ENCODE measurements around the gene ATRNL1. TPM values are rescaled to one million over a fixed set of nuclear protein-coding genes. Genes with fewer than 3 reads are reported as not detected.

The ATRNL1 gene
- polyA plus RNA-seq, 1 donor from 2014 or later: 47.8 TPM

- Histone ChIP-seq H3F3A (ENCODE audit: insufficient read depth, low read length, poor library complexity, severe bottlenecking) (no peaks in the 10 kb centered on the region), H3K36me3 (ENCODE audit: insufficient read depth, low read length) (no peaks in the 10 kb centered on the region), H3K27me3 (ENCODE audit: insufficient read depth, low read depth, low read length) (no peaks in the 10 kb centered on the region), H3K9ac (ENCODE audit: low read length) (no peak overlapping the region), H3K9me2 (ENCODE audit: insufficient read depth, low read length) (no peaks in the 10 kb centered on the region), H3K4me2 (ENCODE audit: low read length) (no peak overlapping the region), H2AFZ (ENCODE audit: low read depth, low read length) (no peak overlapping the region), H3K79me2 (replicated peaks; ENCODE audit: insufficient read depth, low read length) (no peaks in the 10 kb centered on the region), H3K9me3 (ENCODE audit: low read length) (no peaks in the 10 kb centered on the region), H3K4me3 (ENCODE audit: low read length) (no peak overlapping the region), H4K20me1 (ENCODE audit: insufficient read depth) (no peaks in the 10 kb centered on the region), H3K27ac (ENCODE audit: low read length) (no peak overlapping the region)
- TF ChIP-seq SMC3 (conservative IDR thresholded peaks at IDR 0.05; ENCODE audit: poor library complexity) (no peak), MXI1 (conservative IDR thresholded peaks at IDR 0.05; ENCODE audit: poor library complexity, severe bottlenecking) (no peak), POLR2AphosphoS5 (IDR thresholded peaks at IDR 0.05) (no peak), EP300 (conservative IDR thresholded peaks at IDR 0.05; ENCODE audit: poor library complexity, severe bottlenecking) (no peak), TAF1 (IDR thresholded peaks at IDR 0.05; ENCODE audit: low read depth) (no peak), RAD21 (conservative IDR thresholded peaks at IDR 0.05) (no peak), EZH2 (IDR thresholded peaks at IDR 0.05; ENCODE audit: borderline replicate concordance, insufficient read depth, low read length, poor library complexity, severe bottlenecking) (no peak)
- TF ChIP-seq, protein P1, sequence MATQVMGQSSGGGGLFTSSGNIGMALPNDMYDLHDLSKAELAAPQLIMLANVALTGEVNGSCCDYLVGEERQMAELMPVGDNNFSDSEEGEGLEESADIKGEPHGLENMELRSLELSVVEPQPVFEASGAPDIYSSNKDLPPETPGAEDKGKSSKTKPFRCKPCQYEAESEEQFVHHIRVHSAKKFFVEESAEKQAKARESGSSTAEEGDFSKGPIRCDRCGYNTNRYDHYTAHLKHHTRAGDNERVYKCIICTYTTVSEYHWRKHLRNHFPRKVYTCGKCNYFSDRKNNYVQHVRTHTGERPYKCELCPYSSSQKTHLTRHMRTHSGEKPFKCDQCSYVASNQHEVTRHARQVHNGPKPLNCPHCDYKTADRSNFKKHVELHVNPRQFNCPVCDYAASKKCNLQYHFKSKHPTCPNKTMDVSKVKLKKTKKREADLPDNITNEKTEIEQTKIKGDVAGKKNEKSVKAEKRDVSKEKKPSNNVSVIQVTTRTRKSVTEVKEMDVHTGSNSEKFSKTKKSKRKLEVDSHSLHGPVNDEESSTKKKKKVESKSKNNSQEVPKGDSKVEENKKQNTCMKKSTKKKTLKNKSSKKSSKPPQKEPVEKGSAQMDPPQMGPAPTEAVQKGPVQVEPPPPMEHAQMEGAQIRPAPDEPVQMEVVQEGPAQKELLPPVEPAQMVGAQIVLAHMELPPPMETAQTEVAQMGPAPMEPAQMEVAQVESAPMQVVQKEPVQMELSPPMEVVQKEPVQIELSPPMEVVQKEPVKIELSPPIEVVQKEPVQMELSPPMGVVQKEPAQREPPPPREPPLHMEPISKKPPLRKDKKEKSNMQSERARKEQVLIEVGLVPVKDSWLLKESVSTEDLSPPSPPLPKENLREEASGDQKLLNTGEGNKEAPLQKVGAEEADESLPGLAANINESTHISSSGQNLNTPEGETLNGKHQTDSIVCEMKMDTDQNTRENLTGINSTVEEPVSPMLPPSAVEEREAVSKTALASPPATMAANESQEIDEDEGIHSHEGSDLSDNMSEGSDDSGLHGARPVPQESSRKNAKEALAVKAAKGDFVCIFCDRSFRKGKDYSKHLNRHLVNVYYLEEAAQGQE (IDR thresholded peaks at IDR 0.05; ENCODE audit: borderline replicate concordance): no peak
- TF ChIP-seq, protein P2, sequence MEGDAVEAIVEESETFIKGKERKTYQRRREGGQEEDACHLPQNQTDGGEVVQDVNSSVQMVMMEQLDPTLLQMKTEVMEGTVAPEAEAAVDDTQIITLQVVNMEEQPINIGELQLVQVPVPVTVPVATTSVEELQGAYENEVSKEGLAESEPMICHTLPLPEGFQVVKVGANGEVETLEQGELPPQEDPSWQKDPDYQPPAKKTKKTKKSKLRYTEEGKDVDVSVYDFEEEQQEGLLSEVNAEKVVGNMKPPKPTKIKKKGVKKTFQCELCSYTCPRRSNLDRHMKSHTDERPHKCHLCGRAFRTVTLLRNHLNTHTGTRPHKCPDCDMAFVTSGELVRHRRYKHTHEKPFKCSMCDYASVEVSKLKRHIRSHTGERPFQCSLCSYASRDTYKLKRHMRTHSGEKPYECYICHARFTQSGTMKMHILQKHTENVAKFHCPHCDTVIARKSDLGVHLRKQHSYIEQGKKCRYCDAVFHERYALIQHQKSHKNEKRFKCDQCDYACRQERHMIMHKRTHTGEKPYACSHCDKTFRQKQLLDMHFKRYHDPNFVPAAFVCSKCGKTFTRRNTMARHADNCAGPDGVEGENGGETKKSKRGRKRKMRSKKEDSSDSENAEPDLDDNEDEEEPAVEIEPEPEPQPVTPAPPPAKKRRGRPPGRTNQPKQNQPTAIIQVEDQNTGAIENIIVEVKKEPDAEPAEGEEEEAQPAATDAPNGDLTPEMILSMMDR (IDR thresholded peaks at IDR 0.05; ENCODE audit: poor library complexity, severe bottlenecking): no peak
Observed at GRCh38 chr10:115073796-115074195, 19.4 kb upstream of the ATRNL1 start.

- H3K4me2 ChIP-seq (ENCODE audit: low read length): no peak overlapping the region
- H3K27me3 ChIP-seq (ENCODE audit: insufficient read depth, low read depth, low read length): no peaks in the 10 kb centered on the region
- no peaks in the 10 kb centered on the region for H4K20me1 ChIP-seq (ENCODE audit: insufficient read depth)
Observed at GRCh38 chr10:115082506-115082905, 10.7 kb upstream of the ATRNL1 start.

More at GRCh38 chr10:115082506-115082905, 10.7 kb upstream of the ATRNL1 start:
- H3K36me3 ChIP-seq (ENCODE audit: insufficient read depth, low read length): no peaks in the 10 kb centered on the region
- no peaks in the 10 kb centered on the region for H3K9me3 ChIP-seq (ENCODE audit: low read length)
- no peak overlapping the region for H3K27ac ChIP-seq (ENCODE audit: low read length)
- H3K4me3 ChIP-seq (ENCODE audit: low read length): no peak overlapping the region
- no peaks in the 10 kb centered on the region for H3F3A ChIP-seq (ENCODE audit: insufficient read depth, low read length, poor library complexity, severe bottlenecking)
- H3K9ac ChIP-seq (ENCODE audit: low read length): no peak overlapping the region
- no peaks in the 10 kb centered on the region for H3K79me2 ChIP-seq (replicated peaks; ENCODE audit: insufficient read depth, low read length)
- no peak for TF ChIP-seq POLR2AphosphoS5 (IDR thresholded peaks at IDR 0.05)
- no peak for TF ChIP-seq SMC3 (conservative IDR thresholded peaks at IDR 0.05; ENCODE audit: poor library complexity)
- TF ChIP-seq RAD21 (conservative IDR thresholded peaks at IDR 0.05): no peak
- TF ChIP-seq, protein P1 (IDR thresholded peaks at IDR 0.05; ENCODE audit: borderline replicate concordance): no peak
- no peak for TF ChIP-seq TAF1 (IDR thresholded peaks at IDR 0.05; ENCODE audit: low read depth)
- no peak overlapping the region for H2AFZ ChIP-seq (ENCODE audit: low read depth, low read length)
- no peaks in the 10 kb centered on the region for H3K9me2 ChIP-seq (ENCODE audit: insufficient read depth, low read length)
